ENCODE results near the gene UGT1A10. TPM values are rescaled to one million over a fixed set of nuclear protein-coding genes. Genes with fewer than 3 reads are reported as not detected.

Gene UGT1A10
- total and polyA plus RNA-seq, 8 donors: not detected

- Histone ChIP-seq H3K9me3 (no peaks in the 10 kb centered on the region), H3K36me3 (no peaks in the 10 kb centered on the region), H3K27me3 (peaks cover 0 to 15% of the 10 kb centered on the region in 2 donors), H3K4me1 (no peaks in the 10 kb centered on the region), H3K27ac (no peak overlapping the region), H3K4me3 (no peak overlapping the region)
- intact Hi-C loops (cut with DNase I): no loop called here
- ATAC-seq (no peak), DNase-seq (no peak)
- TF ChIP-seq CTCF (IDR thresholded peaks at IDR 0.05): no peak
Measured at GRCh38 chr2:233769260-233769659, 133.0 kb downstream of the UGT1A10 start.

- Histone ChIP-seq H3K27me3 (peaks cover 0 to 4% of the 10 kb centered on the region in 2 donors), H3K4me1 (no peaks in the 10 kb centered on the region), H3K36me3 (no peaks in the 10 kb centered on the region), H3K9me3 (peaks cover 0 to 7% of the 10 kb centered on the region in 2 donors), H3K27ac (no peak overlapping the region), H3K4me3 (no peak overlapping the region)
- no peak for DNase-seq
- intact Hi-C loops (cut with DNase I): no loop called here
- ATAC-seq: no peak
- no peak for TF ChIP-seq CTCF (IDR thresholded peaks at IDR 0.05)
Measured at GRCh38 chr2:233772153-233772552, 135.9 kb downstream of the UGT1A10 start.

- DNase-seq (no peak), ATAC-seq (no peak)
- Histone ChIP-seq H3K4me1 (no peaks in the 10 kb centered on the region), H3K27me3 (peaks cover 0 to 4% of the 10 kb centered on the region in 2 donors), H3K9me3 (peaks cover 0 to 7% of the 10 kb centered on the region in 2 donors), H3K36me3 (no peaks in the 10 kb centered on the region), H3K4me3 (no peak overlapping the region), H3K27ac (no peak overlapping the region)
- no peak for TF ChIP-seq CTCF (IDR thresholded peaks at IDR 0.05)
- intact Hi-C loops (cut with DNase I): no loop called here
Measured at GRCh38 chr2:233772583-233772982, 136.3 kb downstream of the UGT1A10 start.

GRCh38 chr2:233773854-233774253, 137.6 kb downstream of the UGT1A10 start:
- intact Hi-C loops (cut with DNase I): no loop called here
- Histone ChIP-seq H3K36me3 (no peaks in the 10 kb centered on the region), H3K27ac (no peak overlapping the region)

GRCh38 chr2:233775414-233775813, 139.2 kb downstream of the UGT1A10 start:
- no peak overlapping the region for H3K27ac ChIP-seq
- DNase-seq (no peak), ATAC-seq (no peak)
- H3K36me3 ChIP-seq: no peaks in the 10 kb centered on the region
- H3K4me1 ChIP-seq: no peaks in the 10 kb centered on the region
- H3K4me3 ChIP-seq: no peak overlapping the region
- intact Hi-C loops (cut with DNase I): no loop called here
- H3K27me3 ChIP-seq: peaks cover 0 to 4% of the 10 kb centered on the region in 2 donors
- TF ChIP-seq CTCF (IDR thresholded peaks at IDR 0.05): no peak
- H3K9me3 ChIP-seq: peaks cover 0 to 9% of the 10 kb centered on the region in 2 donors

More at GRCh38 chr2:233773854-233774253, 137.6 kb downstream of the UGT1A10 start:
- no peak for TF ChIP-seq CTCF (IDR thresholded peaks at IDR 0.05)
- no peaks in the 10 kb centered on the region for H3K4me1 ChIP-seq
- H3K9me3 ChIP-seq: peaks cover 0 to 7% of the 10 kb centered on the region in 2 donors
- peaks cover 0 to 4% of the 10 kb centered on the region in 2 donors for H3K27me3 ChIP-seq
- no peak overlapping the region for H3K4me3 ChIP-seq
- ATAC-seq (no peak), DNase-seq (no peak)

All from left lung (tissue), 10 donors.